Measurements from ENCODE around the gene VWA2.
"Not testable (repeated sequence)": the region's sequence is repeated elsewhere in the genome, so short reads cannot be mapped to it uniquely, and the experiment has no call there.

Gene VWA2

GRCh38 chr10:114315566-114316420, 76.7 kb downstream of the VWA2 start:
- DNase-seq (ENCODE audit: low read depth, low spot score) = no peak

GRCh38 chr10:114316744-114317143, 77.7 kb downstream of the VWA2 start:
- no peak for DNase-seq (ENCODE audit: low read depth, low spot score)

GRCh38 chr10:114319406-114320248, 80.6 kb downstream of the VWA2 start:
- DNase-seq (ENCODE audit: low read depth, low spot score) = no peak

- no peak for DNase-seq (ENCODE audit: low read depth, low spot score)
Observed at GRCh38 chr10:114320249-114321116, 81.4 kb downstream of the VWA2 start.

GRCh38 chr10:114322344-114322743, 83.3 kb downstream of the VWA2 start:
- no peak for DNase-seq (ENCODE audit: low read depth, low spot score)

- DNase-seq (ENCODE audit: low read depth, low spot score) = no peak
Observed at GRCh38 chr10:114323023-114323422, 84.0 kb downstream of the VWA2 start.

- no peak for DNase-seq (ENCODE audit: low read depth, low spot score)
Observed at GRCh38 chr10:114326795-114327194, 87.7 kb downstream of the VWA2 start.

GRCh38 chr10:114327537-114328440, 88.7 kb downstream of the VWA2 start:
- DNase-seq (ENCODE audit: low read depth, low spot score) = no peak

- no peak for DNase-seq (ENCODE audit: low read depth, low spot score)
Observed at GRCh38 chr10:114328441-114328812, 89.4 kb downstream of the VWA2 start.

GRCh38 chr10:114328874-114329273, 89.8 kb downstream of the VWA2 start:
- DNase-seq (ENCODE audit: low read depth, low spot score) = no peak

GRCh38 chr10:114329634-114330365, 90.7 kb downstream of the VWA2 start:
- no peak for DNase-seq (ENCODE audit: low read depth, low spot score)

GRCh38 chr10:114332301-114333192, 93.5 kb downstream of the VWA2 start:
- DNase-seq (ENCODE audit: low read depth, low spot score) = no peak

GRCh38 chr10:114333441-114333840, 94.4 kb downstream of the VWA2 start:
- not testable (repeated sequence) for DNase-seq (ENCODE audit: low read depth, low spot score)

- DNase-seq (ENCODE audit: low read depth, low spot score) = no peak
Observed at GRCh38 chr10:114334301-114334700, 95.2 kb downstream of the VWA2 start.

GRCh38 chr10:114335614-114336013, 96.6 kb downstream of the VWA2 start:
- no peak for DNase-seq (ENCODE audit: low read depth, low spot score)

GRCh38 chr10:114336823-114337509, 97.9 kb downstream of the VWA2 start:
- DNase-seq (ENCODE audit: low read depth, low spot score) = no peak

GRCh38 chr10:114337510-114338462, 98.7 kb downstream of the VWA2 start:
- DNase-seq (ENCODE audit: low read depth, low spot score) = no peak
